Muscle of arm (tissue), 12 donors: ENCODE results near the gene LRRC7. TPM values are rescaled to one million over a fixed set of nuclear protein-coding genes. Genes with fewer than 3 reads are reported as not detected.

Experiments used
- DNase-seq: peaks from one replicate; pipeline ENCODE4 v3.0.0-alpha.2; 2013
- polyA plus RNA-seq, 12 donors: library from polyadenylated mRNA; unstranded; fragments of 120-200 nt; gene quantifications; one replicate each; pipeline ENCODE4 v1.2.1, GENCODE V29; 2013; ENCODE audit not compliant: insufficient read length in 12 of 12

Gene LRRC7
- polyA plus RNA-seq, 12 donors = 14.5 to 38.4 (median 28.2) TPM; not detected in 1

- DNase-seq = no peak
Measured at GRCh38 chr1:69572921-69573320, 5.2 kb downstream of the LRRC7 start.

GRCh38 chr1:69573911-69574310 lies 6.2 kb downstream of the LRRC7 start:
- no peak for DNase-seq

- DNase-seq = no peak
Measured at GRCh38 chr1:69585666-69586065, 17.9 kb downstream of the LRRC7 start.

- DNase-seq = no peak
Measured at GRCh38 chr1:69587391-69587790, 19.7 kb downstream of the LRRC7 start.

GRCh38 chr1:69589799-69590198 lies 22.1 kb downstream of the LRRC7 start:
- DNase-seq = no peak

- peak; percentile 25 for DNase-seq
Measured at GRCh38 chr1:69592341-69592740, 24.6 kb downstream of the LRRC7 start.

- DNase-seq = no peak
Measured at GRCh38 chr1:69595486-69595885, 27.8 kb downstream of the LRRC7 start.

GRCh38 chr1:69611316-69611715 lies 43.6 kb downstream of the LRRC7 start:
- DNase-seq = no peak

- DNase-seq = no peak
Measured at GRCh38 chr1:69613414-69613813, 45.7 kb downstream of the LRRC7 start.

GRCh38 chr1:69638673-69639072 lies 71.0 kb downstream of the LRRC7 start:
- no peak for DNase-seq

- DNase-seq = no peak
Measured at GRCh38 chr1:69639159-69639558, 71.4 kb downstream of the LRRC7 start.

- DNase-seq = no peak
Measured at GRCh38 chr1:69643266-69643665, 75.5 kb downstream of the LRRC7 start.

- no peak for DNase-seq
Measured at GRCh38 chr1:69645477-69645876, 77.8 kb downstream of the LRRC7 start.

GRCh38 chr1:69648486-69648885 lies 80.8 kb downstream of the LRRC7 start:
- no peak for DNase-seq

- DNase-seq = no peak
Measured at GRCh38 chr1:69649383-69649990, 81.8 kb downstream of the LRRC7 start.

- DNase-seq = no peak
Measured at GRCh38 chr1:69650779-69651178, 83.1 kb downstream of the LRRC7 start.

- DNase-seq = no peak
Measured at GRCh38 chr1:69651656-69652055, 83.9 kb downstream of the LRRC7 start.

GRCh38 chr1:69657971-69658370 lies 90.2 kb downstream of the LRRC7 start:
- no peak for DNase-seq

GRCh38 chr1:69661686-69662085 lies 94.0 kb downstream of the LRRC7 start:
- no peak for DNase-seq

GRCh38 chr1:69662321-69662720 lies 94.6 kb downstream of the LRRC7 start:
- DNase-seq = no peak

- DNase-seq = no peak
Measured at GRCh38 chr1:69671363-69672010, 103.8 kb downstream of the LRRC7 start.

- DNase-seq = no peak
Measured at GRCh38 chr1:69673321-69673720, 105.6 kb downstream of the LRRC7 start.

- no peak for DNase-seq
Measured at GRCh38 chr1:69679965-69680364, 112.2 kb downstream of the LRRC7 start.
